Upper lobe of right lung (tissue), 1 donor: ENCODE data around the gene LCE1F. TPM values are rescaled to one million over a fixed set of nuclear protein-coding genes. Genes with fewer than 3 reads are reported as not detected.

ENCODE experiments used
- ATAC-seq: fragments of 200-7000 bp; cut with Tn5 transposase; one replicate; pipeline ENCODE4 v1.9.1; 2020; ENCODE audit warnings: mild to moderate bottlenecking, moderate library complexity
- DNase-seq: peaks from one replicate; pipeline ENCODE4 v3.0.0-alpha.2; 2020
- H3K27ac ChIP-seq: fragments of 200-600 bp; one replicate; pipeline ENCODE4 v1.8.0; 2022
- H3K27me3 ChIP-seq: fragments of 200-600 bp; one replicate; pipeline ENCODE4 v1.8.0; 2022; ENCODE audit warnings: mild to moderate bottlenecking
- H3K36me3 ChIP-seq: fragments of 200-600 bp; one replicate; pipeline ENCODE4 v1.8.0; 2022
- H3K4me1 ChIP-seq: fragments of 200-600 bp; one replicate; pipeline ENCODE4 v1.8.0; 2022
- H3K4me3 ChIP-seq: fragments of 200-600 bp; one replicate; pipeline ENCODE4 v1.8.0; 2022; ENCODE audit warnings: mild to moderate bottlenecking
- H3K9me3 ChIP-seq: fragments of 200-600 bp; one replicate; pipeline ENCODE4 v1.8.0; 2022
- intact Hi-C: fragments of 100-400 bp; cut with DNase I; formaldehyde crosslinking; loops from one replicate; pipeline ENCODE4 v1.11.0; 2022
- total RNA-seq: library from RNA; stranded (reverse); fragmentation: NEBNext Ultra II Directional; extraction: Animal tissue kit (Norgen Biotek cat#: 25700); gene quantifications from one replicate; pipeline ENCODE4 v1.2.1, GENCODE V29; 2021
- TF ChIP-seq, protein P1 (sequence below): fragments of 200-600 bp; IDR thresholded peaks from one replicate; pipeline ENCODE4 v1.8.0; 2022; ENCODE audit warnings: antibody characterized with exemption
- donor health status: DM: no; HTN: yes; CAD: no; lungs with severe emphysema.

Gene LCE1F
- total RNA-seq, 1 donor from 2014 or later = not detected

GRCh38 chr1:152776361-152776760, 1.4 kb downstream of the LCE1F start:
- no peaks in the 10 kb centered on the region for H3K27me3 ChIP-seq
- no peaks in the 10 kb centered on the region for H3K9me3 ChIP-seq
- TF ChIP-seq, protein P1, sequence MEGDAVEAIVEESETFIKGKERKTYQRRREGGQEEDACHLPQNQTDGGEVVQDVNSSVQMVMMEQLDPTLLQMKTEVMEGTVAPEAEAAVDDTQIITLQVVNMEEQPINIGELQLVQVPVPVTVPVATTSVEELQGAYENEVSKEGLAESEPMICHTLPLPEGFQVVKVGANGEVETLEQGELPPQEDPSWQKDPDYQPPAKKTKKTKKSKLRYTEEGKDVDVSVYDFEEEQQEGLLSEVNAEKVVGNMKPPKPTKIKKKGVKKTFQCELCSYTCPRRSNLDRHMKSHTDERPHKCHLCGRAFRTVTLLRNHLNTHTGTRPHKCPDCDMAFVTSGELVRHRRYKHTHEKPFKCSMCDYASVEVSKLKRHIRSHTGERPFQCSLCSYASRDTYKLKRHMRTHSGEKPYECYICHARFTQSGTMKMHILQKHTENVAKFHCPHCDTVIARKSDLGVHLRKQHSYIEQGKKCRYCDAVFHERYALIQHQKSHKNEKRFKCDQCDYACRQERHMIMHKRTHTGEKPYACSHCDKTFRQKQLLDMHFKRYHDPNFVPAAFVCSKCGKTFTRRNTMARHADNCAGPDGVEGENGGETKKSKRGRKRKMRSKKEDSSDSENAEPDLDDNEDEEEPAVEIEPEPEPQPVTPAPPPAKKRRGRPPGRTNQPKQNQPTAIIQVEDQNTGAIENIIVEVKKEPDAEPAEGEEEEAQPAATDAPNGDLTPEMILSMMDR = no peak
- ATAC-seq = no peak
- H3K4me1 ChIP-seq = no peaks in the 10 kb centered on the region
- H3K27ac ChIP-seq = no peak overlapping the region
- DNase-seq = no peak
- intact Hi-C loops = no loop called here
- H3K36me3 ChIP-seq = no peaks in the 10 kb centered on the region
- H3K4me3 ChIP-seq = no peak overlapping the region

DNA sequence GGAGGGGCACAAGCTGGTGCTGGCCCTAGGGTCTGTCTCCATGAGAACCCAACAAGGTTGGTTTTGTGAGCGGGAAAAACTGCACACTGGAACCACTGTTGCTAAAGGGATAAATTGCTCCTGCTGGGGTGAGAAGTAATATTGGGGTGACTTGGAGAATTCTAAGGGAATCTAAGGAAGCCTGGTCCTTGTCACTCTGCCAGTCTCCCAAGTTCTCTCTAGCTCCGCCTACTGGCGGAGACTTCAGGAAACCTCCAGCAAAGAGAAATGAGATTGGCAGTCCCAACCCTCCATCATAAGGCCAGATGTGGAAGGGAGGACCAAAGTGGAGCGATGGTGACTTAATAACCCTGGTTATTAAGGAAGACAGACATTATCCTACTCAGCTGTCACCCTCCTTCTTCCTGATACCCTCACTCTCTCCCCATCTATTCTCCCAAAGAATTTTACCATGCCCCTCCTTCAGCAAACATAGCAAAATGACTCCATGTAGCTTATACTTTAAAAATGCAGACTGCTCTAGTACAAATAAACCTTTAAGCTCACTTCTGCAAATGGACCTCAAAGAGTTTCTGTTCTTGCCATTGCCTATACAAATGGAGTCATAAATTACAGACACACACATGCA, 2.7 kb downstream of the LCE1F start:
- Histone ChIP-seq H3K4me1 (no peaks in the 10 kb centered on the region), H3K4me3 (no peak overlapping the region), H3K36me3 (no peaks in the 10 kb centered on the region), H3K27me3 (no peaks in the 10 kb centered on the region), H3K27ac (no peak overlapping the region), H3K9me3 (no peaks in the 10 kb centered on the region)
- DNase-seq (no peak), ATAC-seq (no peak)
- TF ChIP-seq, protein P1 = no peak
- intact Hi-C loops = no loop called here

DNA sequence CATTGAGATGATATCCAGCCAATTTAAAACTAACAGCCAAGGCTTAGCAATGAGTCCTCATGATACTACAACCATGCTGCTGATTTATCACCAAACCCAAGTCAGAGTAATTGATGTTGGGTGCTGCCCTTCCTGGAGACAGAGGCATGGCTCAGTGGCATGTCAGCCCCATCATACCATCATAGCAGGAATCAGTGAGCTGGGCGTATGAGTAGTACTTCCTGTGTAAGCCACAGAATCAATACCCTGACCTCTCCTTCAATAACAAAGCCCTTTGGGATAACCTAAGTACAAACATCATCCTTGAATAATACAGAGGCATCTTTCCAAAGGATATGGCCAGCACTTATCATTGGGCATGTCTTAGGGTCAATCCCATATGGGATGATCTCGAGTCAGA, 8.2 kb downstream of the LCE1F start:
- Histone ChIP-seq H3K4me1 (no peaks in the 10 kb centered on the region), H3K27ac (no peak overlapping the region), H3K36me3 (no peaks in the 10 kb centered on the region), H3K4me3 (no peak overlapping the region), H3K27me3 (peaks cover 4% of the 10 kb centered on the region), H3K9me3 (no peaks in the 10 kb centered on the region)
- intact Hi-C loops = no loop called here
- TF ChIP-seq, protein P1 = no peak
- no peak for ATAC-seq
- no peak for DNase-seq

GRCh38 chr1:152786077-152786476, 11.1 kb downstream of the LCE1F start, which contains the start of gene LCE1E:
Gene LCE1E, plus strand, starts transcription at chr1:152786257. Its CDS starts 1,043 bp downstream, at chr1:152787300.
- Histone ChIP-seq H3K36me3 (no peaks in the 10 kb centered on the region), H3K9me3 (no peaks in the 10 kb centered on the region), H3K27me3 (peaks cover 4% of the 10 kb centered on the region), H3K4me3 (no peak within 1 kb of the TSS), H3K4me1 (no peaks in the 10 kb centered on the region), H3K27ac (no peak within 1 kb of the TSS)
- TF ChIP-seq, protein P1 = no peak
- no peak for DNase-seq
- ATAC-seq = no peak
- intact Hi-C loops = no loop called here

DNA sequence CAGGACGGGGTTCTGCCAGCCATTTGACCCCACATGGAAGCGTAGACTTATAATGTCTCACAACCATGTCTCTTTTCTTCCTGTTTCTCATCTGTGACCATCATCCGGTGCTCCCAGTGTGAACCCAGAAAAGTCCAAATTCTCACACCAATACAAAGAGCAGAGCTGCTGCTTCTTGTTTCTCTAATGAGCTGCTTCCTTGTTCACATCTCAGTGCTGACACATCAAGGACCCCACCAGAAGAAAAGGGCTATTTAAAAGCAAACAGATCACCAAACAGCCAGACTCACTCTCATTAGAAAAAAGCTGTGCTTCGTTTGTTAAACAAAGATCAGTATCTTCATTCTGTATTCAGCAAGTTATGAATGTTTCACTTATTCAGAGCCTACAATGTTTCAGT, 20.7 kb downstream of the LCE1F start:
- no peak overlapping the region for H3K4me3 ChIP-seq
- TF ChIP-seq, protein P1 = no peak
- DNase-seq (no peak), ATAC-seq (no peak)
- H3K9me3 ChIP-seq = no peaks in the 10 kb centered on the region
- no peaks in the 10 kb centered on the region for H3K36me3 ChIP-seq
- H3K27me3 ChIP-seq = no peaks in the 10 kb centered on the region
- H3K4me1 ChIP-seq = no peaks in the 10 kb centered on the region
- no peak overlapping the region for H3K27ac ChIP-seq
- intact Hi-C loops = no loop called here

DNA sequence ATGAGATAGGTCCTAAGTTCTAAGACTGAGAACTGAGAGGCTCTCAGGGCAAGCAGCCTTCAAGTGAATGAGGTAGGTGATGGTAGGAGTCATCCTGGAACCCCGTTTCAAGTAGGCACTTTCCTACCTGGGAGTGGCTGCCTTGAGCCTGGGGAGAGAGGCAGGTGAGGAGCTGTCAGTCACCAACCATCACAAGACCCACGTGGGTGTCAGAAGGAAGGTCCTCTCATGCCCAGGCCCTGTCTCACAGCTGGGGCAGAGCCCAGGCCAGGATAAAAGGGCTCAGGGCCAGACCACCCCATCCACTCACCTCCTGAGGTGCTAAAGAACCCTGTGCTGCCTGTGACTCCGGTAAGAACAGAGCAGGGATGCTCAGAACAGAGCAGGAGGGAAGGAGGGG, 21.5 kb downstream of the LCE1F start, which contains the start of gene LCE1D:
TSS of gene LCE1D (plus strand) at position 301 of the 400 bp plus-strand sequence. CDS start 1,074 bp downstream, outside the sequence.
- H3K4me3 ChIP-seq = no peak within 1 kb of the TSS
- H3K27ac ChIP-seq = no peak within 1 kb of the TSS
- TF ChIP-seq, protein P1 = no peak
- no peak for ATAC-seq
- H3K9me3 ChIP-seq = no peaks in the 10 kb centered on the region
- intact Hi-C loops = no loop called here
- no peak for DNase-seq
- H3K4me1 ChIP-seq = no peaks in the 10 kb centered on the region
- no peaks in the 10 kb centered on the region for H3K36me3 ChIP-seq
- H3K27me3 ChIP-seq = no peaks in the 10 kb centered on the region
